ENCODE results near the gene CHERP.

The CHERP gene, protein sequence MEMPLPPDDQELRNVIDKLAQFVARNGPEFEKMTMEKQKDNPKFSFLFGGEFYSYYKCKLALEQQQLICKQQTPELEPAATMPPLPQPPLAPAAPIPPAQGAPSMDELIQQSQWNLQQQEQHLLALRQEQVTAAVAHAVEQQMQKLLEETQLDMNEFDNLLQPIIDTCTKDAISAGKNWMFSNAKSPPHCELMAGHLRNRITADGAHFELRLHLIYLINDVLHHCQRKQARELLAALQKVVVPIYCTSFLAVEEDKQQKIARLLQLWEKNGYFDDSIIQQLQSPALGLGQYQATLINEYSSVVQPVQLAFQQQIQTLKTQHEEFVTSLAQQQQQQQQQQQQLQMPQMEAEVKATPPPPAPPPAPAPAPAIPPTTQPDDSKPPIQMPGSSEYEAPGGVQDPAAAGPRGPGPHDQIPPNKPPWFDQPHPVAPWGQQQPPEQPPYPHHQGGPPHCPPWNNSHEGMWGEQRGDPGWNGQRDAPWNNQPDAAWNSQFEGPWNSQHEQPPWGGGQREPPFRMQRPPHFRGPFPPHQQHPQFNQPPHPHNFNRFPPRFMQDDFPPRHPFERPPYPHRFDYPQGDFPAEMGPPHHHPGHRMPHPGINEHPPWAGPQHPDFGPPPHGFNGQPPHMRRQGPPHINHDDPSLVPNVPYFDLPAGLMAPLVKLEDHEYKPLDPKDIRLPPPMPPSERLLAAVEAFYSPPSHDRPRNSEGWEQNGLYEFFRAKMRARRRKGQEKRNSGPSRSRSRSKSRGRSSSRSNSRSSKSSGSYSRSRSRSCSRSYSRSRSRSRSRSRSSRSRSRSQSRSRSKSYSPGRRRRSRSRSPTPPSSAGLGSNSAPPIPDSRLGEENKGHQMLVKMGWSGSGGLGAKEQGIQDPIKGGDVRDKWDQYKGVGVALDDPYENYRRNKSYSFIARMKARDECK

DNA sequence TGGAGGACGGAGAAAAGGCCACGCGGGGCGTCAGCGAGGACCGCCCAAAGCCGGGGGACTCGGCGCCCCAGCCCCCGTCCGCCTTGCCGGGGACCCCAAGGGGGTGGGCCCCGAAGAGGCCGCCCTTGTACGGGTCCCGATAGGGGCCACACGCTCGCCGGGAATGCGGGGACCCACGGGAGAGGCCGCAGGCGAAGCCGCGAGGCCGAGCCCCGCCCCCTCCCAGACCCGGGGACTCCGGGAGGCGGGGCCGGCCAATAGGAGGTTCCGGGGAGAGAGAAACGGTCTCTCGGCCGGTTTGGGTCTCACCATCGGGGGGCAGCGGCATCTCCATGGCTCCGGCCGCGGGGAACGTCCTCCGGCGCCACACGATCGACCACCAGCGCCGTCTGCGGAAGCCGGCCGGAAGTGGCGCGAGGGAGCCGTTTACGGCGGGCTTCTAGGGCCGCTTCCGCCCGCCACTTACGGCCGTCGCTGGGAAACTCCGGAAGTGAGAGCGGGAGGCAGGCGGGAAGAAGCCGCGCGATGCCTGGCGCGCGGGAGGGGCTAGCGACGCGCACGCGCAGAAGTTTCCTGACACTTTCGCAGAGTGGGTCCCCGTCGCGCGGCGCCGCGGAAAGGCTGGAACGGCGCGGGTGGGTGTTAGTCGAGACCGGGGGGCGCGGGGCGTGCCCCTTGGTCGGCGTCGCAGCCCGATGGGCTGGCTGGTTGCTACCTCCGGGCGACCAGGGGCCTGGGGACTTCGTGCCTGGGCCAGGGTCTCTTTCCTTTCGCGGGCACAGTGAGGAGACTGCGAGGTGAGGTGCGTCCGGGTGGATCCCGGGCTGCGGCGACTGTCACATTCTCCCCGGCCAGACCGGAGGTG, at the start of gene CHERP:
Gene CHERP (minus strand): TSS at position 393 of the 865 bp plus-strand sequence. CDS start 59 bp downstream, at position 334.
- peak; percentile 91 for DNase-seq (ENCODE audit: low read depth, low spot score)

DNA sequence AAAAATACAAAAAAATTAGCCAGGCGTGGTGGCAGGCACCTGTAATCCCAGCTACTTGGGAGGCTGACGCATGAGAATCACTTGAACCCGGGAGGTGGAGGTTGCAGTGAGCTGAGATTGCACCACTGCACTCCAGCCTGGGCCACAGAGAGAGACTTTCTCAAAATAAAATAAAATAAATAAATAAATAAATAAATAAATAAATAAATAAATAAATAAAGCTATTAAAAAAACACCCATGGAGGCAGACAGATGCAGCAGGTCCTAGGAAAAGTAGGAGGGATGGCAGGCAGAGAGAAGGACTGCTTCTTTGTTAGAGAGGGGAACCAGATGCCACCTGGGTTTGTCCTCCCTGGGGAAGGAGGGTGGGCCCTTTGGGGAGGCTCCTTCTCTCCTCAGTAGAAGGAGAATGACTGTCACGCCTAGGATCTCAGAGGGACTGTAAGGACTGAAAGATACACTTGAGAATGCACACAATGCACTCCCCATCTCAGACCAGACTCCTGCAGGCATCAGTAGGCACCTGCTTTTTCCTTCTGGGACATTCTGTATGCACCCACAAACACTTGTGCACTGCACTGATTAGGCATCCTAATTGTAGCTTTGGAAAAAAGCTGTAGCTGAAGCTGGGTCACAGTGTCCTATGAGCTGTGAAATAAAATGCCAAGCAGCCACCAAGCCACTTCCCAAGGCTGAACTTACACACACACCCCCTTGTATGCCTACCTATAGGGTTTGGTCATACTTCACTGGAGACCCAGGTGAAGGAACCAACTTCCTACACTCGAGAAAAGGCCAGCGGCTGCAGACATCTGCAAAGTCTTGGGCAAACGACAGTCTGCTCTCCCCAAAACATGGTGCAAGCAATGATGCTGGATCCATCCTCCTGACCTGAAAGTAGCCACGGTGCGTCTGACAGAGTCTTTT, 48.9 kb upstream of the CHERP start:
- no peak for DNase-seq (ENCODE audit: low read depth, low spot score)

DNA sequence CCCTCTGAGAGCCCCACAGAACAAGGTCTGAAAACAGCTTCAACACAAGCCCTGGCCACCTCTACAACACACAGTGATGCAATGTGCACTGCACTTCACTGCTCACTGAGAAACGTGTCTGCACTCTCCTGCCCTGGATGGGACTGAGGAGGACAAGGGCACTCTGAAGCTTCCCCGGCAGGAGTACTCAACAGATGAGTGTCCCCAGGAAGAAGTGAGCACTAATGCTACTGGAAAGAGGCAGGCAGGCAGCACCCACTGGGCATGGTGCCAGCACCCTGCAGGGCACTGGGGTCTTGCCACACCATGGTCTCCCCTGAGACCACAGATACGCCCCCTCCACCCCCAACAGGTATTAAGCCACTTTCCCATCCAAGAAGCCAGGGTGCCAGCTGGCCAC, 47.7 kb upstream of the CHERP start:
- no peak for DNase-seq (ENCODE audit: low read depth, low spot score)

DNA sequence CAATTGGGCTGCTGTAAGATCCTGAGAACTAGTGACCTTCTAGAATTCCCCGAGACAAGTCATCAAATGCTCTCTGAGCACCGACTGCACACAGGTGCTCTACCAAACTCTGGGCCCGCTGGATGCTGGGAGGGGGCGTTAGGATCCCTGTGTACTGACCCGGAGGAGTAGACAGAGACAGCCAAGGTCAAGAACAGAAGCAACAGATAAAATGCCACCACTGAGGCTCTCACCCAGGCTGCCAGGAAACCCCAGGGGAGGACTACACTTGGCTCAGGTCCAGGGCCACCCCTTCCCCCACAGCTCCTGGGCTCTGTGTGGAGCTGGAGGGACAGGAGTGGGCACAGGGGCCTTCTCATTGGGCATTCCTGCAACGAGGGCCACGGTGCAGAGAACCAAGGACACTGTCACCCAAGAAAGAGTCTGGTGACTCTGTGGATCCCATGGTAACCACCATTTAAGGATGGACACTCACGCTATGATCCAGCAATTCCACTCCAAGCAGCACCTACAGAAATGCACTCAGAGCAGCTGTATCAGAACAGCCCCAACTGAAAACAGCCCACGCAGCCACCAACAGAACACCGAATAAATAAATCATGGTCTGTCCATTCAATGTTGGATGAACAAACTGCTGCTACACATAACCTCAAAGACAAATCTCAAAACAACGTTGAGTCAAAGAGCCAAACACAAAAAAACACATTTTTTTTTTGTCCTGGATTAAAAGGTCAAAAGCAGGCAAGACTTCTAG, 46.8 kb upstream of the CHERP start:
- no peak for DNase-seq (ENCODE audit: low read depth, low spot score)

DNA sequence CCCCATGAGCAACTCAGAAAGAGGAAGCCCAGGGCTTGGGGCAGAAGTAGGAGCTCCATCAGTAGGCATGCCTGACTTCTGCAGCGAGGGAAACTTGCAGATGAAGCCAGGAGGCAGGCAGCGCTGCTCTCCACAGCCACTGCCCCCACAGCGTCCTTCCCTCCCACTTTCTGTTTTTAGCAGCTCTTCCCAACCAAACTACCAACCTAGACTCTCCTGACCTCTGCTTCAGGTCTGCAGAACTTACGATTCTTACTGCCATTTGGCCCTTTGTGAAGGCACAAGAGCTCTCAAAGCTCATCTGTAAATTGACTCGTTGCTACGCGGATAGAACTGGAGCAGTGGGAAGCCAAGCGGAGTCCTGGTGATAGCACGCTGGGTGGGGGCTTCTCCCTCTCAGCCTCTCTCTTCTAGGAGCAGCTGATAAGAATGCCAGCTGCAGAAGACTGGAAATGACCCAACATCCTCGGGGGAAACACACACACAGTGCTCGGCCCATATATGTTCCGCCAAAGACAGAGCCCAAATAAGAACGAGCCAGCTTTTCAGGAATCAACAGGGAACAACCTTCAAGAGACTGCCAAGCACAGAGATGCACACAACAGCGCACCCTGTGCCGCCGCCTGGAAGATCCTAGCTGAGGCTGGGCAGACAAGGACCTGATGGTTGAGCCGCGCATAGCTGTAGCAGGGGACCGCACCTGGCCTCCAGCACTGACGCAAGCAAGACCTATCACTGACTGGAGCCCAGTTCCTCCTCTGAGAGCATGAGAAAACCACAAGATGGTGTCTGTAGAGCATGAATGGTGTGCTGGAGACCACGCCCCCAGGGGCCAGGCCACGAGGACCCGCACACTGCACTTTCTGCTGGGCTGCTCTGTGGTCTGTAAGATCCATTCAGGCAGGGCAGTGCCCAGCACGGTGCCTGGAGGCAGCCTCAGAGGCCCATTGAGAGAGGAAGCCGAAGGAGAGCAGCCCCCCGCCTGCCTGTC, 45.9 kb upstream of the CHERP start:
- peak; percentile 28 for DNase-seq (ENCODE audit: low read depth, low spot score)

DNA sequence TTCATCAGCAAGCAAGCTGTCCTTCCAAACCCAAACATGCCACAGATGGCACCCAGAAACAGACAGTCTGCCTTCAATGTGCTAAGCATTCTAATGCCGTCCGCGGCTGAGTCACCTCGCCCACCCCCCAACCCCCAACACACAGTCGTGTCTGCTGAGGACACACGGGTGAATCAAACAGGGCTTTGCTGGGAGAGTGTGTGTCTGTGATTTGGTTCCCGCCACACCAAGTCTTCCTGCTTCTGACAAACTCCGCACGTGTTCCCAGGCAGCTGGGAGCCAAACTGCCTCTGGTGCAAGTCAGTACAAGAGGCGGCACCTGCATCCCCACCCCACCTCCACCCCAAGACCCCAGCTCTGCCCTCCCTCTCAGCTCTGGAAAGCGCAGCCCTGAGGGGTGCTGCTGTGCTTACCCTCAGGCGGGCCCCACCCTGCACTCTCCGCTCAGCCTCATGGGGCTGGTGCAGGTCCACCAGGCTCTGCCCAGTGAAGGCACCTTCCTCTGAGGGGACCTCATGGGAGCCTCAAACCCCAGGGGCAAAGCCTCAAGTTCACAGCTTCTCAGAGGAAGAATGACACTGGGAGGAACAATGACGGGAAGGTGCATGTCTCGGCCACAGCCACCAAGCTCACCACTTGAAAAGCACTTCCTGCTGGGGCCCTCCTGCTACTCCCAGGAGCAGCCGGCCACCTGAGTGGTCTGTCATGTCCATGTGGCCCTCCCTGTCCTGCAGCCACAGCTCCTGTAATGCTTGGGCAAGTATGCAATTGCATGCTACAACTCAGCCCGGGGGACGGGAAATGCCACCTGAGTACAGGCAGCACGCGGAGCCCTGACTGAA, 45.0 kb upstream of the CHERP start:
- peak; percentile 27 for DNase-seq (ENCODE audit: low read depth, low spot score)

DNA sequence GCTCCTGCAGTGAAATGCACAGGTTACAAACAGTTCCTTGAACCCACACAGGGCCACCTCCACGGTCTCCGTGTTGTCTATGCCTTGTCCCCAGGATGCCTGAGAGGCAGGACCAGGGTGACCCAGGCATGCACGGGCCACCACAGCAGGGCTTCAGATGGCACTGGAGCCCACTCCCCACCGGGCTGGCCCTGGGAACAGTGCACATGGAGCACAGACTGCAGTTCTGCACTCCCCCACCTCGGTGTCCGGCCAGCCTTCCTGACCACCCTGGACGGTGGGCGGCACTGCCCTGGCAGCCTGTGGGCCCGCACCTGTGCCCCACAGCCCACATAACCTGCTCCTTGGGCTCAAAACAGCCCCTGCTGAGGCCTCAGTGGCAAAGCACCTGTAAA, 44.2 kb upstream of the CHERP start:
- no peak for DNase-seq (ENCODE audit: low read depth, low spot score)

DNA sequence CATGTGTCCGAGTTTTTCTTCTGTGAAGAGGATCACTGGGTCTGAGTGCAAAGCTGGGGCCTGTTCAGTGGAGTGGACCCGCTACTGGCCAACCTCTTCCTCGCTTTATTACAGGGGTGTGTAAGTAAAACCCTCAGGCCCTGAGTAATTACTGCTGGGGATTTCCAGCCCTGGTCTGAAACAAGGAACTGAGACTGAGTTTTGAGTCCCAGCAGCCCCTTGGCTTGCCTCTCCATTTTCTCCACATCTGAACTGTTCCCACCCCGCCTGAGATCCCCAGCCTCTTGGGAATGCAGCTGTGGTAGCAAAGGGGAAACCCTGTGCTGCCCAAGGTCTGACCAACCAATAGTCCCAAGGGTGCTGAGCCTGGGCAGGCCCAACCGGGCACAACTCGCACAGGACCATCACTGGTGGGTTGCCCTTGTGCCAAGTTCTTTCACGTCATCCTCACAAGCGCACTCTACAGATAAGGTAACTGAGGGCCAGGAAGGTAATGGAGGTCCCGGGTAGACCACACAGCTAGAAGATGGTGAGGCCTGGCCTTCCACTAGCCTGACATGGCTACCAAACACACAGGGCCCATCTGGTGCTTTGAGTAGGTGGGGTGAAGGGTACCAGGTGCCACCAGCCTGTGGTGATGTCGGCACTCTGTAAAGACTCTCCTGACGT, 43.7 kb upstream of the CHERP start:
- DNase-seq (ENCODE audit: low read depth, low spot score) = no peak

DNA sequence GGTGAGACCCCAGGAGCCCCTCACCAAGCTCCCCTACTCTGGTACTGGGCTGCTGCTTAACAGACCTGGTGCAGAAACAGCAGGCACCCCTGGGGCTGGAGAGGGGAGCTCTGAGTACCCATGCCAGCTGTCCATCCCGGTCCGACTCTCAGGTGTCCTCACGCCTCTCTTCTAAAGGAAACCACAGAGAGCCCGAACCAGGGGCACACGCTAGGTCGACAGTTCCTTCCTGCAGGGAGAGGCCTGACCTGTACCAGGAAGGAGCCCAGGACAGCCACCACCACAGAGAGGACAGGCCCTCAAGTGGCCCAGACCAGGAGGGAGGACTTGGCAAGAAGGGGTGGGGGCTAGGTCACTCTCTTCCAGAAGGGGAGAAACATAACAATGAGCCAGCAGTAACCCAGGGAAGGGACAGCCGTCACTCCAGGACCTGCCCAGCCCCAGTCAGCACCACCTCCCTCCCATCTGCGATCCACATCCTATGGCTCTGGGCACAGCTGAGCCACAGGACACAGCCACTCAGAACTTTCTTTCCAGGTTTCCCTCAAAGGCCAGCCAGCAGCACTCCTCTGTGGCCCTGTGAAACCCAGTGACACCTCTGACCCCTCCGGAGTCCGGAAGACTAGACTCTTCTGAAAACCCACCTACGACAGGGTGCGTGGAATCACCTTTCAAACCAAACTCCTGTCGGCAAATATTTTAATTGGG, 43.0 kb upstream of the CHERP start:
- DNase-seq (ENCODE audit: low read depth, low spot score) = no peak

DNA sequence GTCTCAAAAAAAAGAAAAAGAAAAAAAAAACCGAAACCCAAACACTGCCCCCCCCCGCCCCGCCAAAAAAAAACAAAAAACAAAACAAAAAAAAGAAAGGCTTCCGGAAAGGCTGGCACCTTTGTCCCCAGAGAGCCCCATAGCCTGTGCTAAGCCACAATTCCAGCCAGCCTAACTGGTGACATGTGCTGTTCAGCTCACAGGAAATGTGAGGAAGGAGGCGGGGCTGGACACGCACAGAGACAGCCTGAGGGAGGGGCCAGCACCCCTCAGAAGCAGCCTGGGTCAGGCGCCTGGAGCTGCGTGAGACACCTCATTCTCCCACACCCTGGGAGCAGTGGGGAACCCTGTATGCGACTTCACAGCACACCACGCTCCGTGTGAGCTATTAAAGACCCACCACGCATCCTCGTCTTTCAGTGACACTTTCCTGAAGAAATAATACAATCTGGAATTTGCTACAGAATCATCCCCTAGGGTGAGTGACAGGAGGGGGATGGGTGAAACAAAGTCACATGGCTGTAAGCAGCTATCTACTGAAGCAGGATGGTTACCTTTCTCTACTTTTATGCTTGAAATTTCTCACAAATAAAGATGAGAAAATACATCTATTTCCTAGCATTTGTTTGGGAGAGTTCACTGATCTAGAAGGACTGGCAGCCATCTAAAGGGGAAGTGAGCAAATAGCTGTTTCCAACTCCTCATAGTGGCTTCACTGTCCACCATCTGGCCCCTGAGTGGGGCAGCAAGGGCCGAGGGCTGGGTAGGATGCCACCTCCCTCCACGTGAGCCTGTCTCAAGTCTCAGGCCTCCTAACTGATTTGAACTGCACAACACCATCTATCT, 42.2 kb upstream of the CHERP start:
- DNase-seq (ENCODE audit: low read depth, low spot score) = peak; percentile 71

DNA sequence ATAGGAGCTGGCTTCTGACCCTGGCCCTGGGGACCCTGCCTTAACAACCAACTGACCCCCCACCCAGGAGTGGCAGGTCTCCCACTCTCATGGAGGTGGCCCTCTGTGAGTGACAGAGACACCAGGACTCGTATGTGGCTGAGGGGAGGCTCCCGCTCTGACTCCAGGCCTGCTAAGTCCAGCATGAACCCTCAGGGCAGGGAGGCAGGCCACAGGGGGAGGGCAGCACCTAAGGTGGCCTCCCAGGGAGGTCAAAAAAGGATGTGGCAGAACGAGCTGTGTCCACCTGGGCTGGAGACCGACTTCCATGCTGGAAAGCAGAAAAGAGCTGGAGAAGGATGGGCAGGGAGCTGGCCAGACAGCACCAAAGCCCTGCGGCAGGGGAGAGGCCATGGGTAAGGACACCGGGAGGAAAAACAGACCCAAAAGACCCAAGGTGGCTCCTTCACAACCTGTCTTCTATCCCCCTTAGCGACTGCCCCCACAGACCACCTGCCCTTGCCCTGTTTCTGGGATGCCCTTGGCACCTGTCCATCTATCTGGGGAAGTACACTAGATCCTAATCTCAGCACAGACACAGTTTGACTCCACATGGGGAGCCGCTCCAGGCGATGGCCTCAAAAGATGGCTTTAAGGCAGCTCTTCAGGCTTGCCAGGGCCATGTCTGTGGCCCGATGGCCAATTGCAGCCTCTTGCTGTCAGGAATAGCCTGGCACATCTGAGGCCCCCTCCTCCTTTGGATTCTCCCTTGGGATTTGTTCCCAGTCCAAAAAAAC, 40.4 kb upstream of the CHERP start:
- no peak for DNase-seq (ENCODE audit: low read depth, low spot score)

DNA sequence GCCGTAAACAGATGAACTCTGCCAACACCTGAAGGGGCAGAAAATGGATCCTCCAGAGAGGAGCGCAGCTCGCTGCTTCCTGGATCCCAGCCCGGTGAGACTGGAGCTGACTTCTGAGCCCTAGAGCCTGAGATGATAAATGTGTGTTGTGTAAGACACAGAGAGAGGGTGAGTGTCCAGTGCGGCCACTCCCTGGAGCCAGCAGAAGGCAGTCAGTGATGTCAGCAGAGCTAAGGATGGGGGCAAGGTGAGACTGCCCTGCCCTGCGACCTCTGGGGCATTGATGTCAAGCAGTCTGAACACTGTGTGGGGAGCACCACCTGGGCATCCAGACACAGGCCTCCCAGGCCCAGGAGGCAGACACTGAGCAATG, 39.7 kb upstream of the CHERP start:
- no peak for DNase-seq (ENCODE audit: low read depth, low spot score)

DNA sequence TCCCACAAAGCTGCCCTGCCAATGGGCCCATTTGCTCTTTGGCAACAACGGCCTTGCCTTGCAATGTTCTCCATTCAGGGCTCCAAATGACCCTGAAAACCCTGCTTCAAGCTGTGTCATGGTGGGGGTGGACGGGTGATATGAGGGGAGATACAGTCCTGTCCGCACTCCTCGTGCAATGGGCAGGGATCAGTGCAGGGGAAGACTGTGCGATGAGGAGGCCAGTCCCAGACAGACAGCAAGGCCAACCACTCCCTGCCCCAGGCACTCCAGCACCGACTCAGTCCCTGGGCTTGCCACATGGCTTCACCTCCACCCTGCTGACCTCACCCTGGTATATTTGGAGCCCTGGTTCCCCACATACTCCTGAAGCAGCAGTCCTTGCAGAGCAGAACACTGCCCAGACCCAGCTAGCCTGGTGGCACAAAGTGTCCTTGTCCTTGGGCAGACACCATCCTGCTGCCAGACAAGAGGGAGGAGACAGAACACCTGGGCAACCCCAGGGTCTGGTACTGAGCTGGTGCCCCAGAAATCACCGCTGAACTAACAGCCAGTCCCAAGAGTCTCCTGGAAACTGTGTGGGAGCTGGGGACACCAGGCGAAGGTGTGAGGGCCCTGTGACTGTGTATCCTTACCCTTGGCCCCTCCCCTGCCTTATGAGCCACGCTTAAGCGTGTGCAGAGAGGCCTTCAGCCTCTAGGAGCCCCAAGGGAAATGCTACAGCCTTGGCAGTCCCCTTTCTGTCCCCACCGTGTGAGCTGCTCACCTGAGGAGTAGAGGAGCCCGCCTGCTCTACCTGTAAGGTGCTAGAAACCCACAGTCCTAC, 39.1 kb upstream of the CHERP start:
- no peak for DNase-seq (ENCODE audit: low read depth, low spot score)

DNA sequence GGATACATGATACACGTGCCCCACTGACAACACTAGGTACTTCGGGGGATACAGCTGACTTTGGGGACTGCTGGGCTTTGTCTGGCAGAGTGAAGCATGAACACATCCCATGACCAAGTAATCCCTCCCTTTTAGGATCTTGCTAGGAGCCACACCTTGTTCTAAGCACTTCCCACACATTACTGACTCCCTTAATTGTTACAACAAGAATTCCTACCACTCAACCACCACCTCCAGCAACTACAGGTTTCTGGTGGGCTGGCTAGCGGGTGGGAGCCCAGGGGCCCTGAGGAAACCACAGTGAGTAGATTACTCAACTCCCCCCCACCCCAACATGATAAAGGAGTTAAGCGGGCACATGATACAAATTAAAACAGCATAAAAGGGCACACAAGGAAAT, 37.1 kb upstream of the CHERP start:
- no peak for DNase-seq (ENCODE audit: low read depth, low spot score)

Data from activated CD4-positive, CD25-positive, alpha-beta regulatory T cell treated with anti-CD3 and anti-CD28 coated beads, Interleukin-2, amount 50 U/mL, for 16 hours (primary cell).